Right lung (tissue), 10 donors: ENCODE results near the gene NTMT2. TPM values are rescaled to one million over a fixed set of nuclear protein-coding genes. Genes with fewer than 3 reads are reported as not detected.
"Not testable (repeated sequence)": the region's sequence is repeated elsewhere in the genome, so short reads cannot be mapped to it uniquely, and the experiment has no call there.

Experiments
- DNase-seq, 2 donors: peaks; one replicate each; pipeline ENCODE4 v3.0.0-alpha.2; 2013
- long read RNA-seq, 8 donors: transcript quantifications; one replicate each; lab custom pipeline, GENCODE V29; 2026
- polyA plus RNA-seq, 5 donors: library from polyadenylated mRNA; unstranded; fragments of 120-200 nt; gene quantifications; one replicate each; pipeline versions ENCODE4 v1.2.1 to v1.2.3, GENCODE V29; 2013; ENCODE audit warnings: inconsistent platforms in 1 of 5, low replicate concordance in 1 of 5; ENCODE audit not compliant: insufficient read length in 5 of 5, insufficient read depth in 1 of 5

The NTMT2 gene
- under 1 TPM in 1 of 5 donors, not detected in 4; 0.10 TPM for polyA plus RNA-seq
- long read RNA-seq, donor 1, result 0 reads
- long read RNA-seq, donor 2, result 0 reads
- long read RNA-seq, donor 3, result 0 reads
- long read RNA-seq, donor 4, result 0 reads
- long read RNA-seq, donor 5, result 0 reads
- long read RNA-seq, donor 6, result 0 reads
- long read RNA-seq, donor 7, result 0 reads
- long read RNA-seq, donor 8, result 0 reads

GRCh38 chr1:170145770-170146676 lies at the start of gene NTMT2:
NTMT2 (plus strand) TSS chr1:170145959; CDS start chr1:170146108, 149 bp downstream.
- DNase-seq, result no peak

- DNase-seq, result no peak
Observed at GRCh38 chr1:170095976-170096748, 49.6 kb upstream of the NTMT2 start.

DNA sequence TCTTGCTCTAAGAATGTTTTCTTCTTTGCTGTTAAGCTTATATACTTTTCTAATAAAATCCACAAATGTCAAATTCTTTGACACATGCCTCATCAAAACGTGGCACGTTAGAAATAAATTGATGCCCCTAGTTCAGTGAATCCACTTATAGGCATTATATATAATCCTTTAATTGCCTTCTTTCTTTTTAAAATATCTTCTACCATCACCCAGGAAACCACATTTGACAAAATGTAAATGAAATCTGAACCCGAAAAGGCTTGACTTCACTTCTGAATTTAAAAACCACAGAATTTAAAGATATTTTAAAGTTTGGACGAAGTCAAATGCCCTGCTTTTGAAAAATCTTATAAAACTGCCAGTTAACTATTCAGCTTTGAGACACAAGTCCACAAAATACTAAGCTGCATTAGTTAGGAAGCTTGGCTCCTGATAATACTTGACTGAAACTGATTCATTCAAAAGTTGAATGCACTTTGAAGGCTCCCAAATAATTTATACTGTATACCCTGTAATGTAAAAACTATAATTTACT lies 48.9 kb upstream of the NTMT2 start:
- no peak for DNase-seq

GRCh38 chr1:170097449-170097948 lies 48.3 kb upstream of the NTMT2 start:
- DNase-seq, result no peak

GRCh38 chr1:170113140-170113539 lies 32.6 kb upstream of the NTMT2 start:
- not testable (repeated sequence) for DNase-seq

GRCh38 chr1:170114906-170115305 lies 30.9 kb upstream of the NTMT2 start:
- DNase-seq, result peak in 1 of 2 donors; percentile 2

- DNase-seq, result no peak
Observed at GRCh38 chr1:170122366-170122765, 23.4 kb upstream of the NTMT2 start.

- DNase-seq, result no peak
Observed at GRCh38 chr1:170125269-170125668, 20.5 kb upstream of the NTMT2 start.

DNA sequence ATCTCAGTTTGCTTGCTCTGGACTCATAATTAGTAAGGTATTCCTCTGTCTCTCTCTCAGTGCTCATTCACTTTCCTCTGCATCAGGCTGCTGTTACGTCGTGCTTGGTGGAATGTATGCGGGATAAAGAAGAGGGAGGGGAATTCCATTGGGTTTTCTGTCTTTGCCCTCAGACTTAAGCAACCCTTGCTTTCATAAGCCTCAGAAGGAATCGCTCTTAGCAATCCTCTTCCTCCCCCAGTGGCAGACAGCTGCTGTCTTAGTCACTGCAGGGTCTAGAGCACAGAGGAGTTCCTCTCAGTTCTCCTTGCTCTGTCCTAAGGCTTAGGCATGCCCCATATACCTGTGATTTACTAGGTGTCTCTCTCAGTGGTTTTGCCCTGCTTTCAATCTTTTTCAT lies 19.1 kb upstream of the NTMT2 start:
- no peak for DNase-seq

GRCh38 chr1:170131450-170131849 lies 14.3 kb upstream of the NTMT2 start:
- DNase-seq, result no peak

- DNase-seq, result no peak
Observed at GRCh38 chr1:170131984-170132383, 13.8 kb upstream of the NTMT2 start.

- DNase-seq, result peak; percentile 6 to 17
Observed at GRCh38 chr1:170133766-170134495, 11.8 kb upstream of the NTMT2 start.

DNA sequence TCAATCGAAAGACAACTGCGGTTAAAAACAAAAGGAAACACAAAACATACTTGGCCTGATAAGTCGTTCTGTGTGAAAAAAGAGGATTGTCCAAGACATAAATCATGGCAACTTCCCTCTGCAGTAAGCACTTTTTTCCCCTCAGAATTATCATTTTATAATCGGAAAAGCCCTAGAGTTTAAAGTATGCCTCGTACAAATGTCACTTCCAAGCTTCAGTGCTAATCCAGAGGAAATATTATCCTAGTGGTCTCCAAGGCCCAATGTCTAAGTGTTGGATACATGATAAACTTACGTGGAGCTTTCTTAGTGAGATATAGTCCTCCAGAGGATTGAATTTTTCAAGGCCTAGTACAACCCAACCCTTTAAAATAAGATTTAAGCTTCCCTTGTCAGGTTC lies 11.2 kb upstream of the NTMT2 start:
- peak in 1 of 2 donors; percentile 2 for DNase-seq

- DNase-seq, result no peak
Observed at GRCh38 chr1:170140371-170140770, 5.4 kb upstream of the NTMT2 start.

GRCh38 chr1:170145061-170145460 lies 698 bp upstream of the NTMT2 start:
- no peak for DNase-seq

DNA sequence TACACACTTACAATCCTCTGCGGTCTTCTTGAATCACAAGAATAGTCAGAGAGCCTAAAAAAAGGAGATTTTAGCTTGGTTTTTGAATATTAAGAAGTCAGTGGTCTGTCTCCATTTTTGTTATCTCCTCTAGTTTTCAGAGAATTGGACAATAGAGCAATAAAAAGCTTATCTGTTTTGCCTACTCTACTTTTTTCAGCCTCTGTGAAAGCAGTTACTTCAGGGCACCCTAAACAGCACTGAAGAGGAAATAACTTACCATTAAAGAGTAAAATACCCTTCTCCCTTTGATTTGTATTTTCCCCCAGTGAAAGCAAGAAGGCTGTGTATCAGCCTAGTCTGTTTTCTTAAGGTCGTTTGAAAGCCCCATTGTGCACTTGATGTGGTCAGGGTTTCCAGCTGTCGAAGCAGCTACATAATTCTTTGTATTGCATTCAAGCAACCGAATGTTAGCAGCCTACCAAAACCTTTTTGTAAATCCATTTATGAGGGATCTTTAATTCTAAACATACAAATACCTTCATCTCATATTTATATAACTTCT lies 1.0 kb downstream of the NTMT2 start:
- no peak for DNase-seq

DNA sequence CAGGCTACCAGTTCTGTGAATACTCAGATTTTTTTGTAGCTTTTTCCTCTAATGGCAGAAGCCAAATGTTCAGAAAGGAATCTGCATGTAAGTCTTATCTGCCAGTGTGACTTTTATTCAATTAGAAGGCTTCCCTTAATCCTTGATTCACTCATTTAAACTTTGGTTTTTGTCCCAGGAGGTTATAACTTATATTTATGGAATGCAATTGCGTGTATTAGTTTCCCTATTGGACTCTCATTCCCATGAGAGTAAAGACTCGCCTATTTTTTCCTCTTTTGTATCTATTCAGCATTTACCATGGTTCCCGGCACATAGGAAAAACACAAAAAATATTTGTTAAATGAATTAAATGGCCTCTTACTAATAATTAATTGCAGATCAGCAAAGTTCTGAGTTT lies 3.5 kb downstream of the NTMT2 start:
- DNase-seq, result no peak

DNA sequence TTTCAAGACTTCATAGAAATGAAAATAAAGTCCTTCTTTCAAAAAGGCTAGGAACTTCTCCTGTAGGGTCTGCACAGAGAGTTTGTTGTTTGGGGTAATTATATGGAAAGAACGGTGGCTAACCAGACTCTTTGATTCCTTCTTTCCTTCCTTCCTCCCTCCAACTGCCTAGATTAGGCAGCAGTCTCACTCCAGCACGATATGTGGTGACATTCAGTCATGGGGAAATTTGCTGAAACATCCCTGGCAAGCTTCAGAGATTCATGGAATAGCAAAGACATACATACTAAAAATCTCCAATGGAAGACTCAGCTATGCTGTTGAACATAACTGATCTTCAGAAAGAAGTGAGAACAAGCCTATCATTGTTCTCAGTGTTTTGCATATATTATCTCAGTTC lies 4.3 kb downstream of the NTMT2 start:
- DNase-seq, result no peak

- no peak for DNase-seq
Observed at GRCh38 chr1:170150921-170151320, 5.2 kb downstream of the NTMT2 start.

- DNase-seq, result no peak
Observed at GRCh38 chr1:170153417-170153816, 7.7 kb downstream of the NTMT2 start.

- DNase-seq, result no peak
Observed at GRCh38 chr1:170155055-170155454, 9.3 kb downstream of the NTMT2 start.
